HG03457 (cell line): ENCODE results near the gene TLN1.

ENCODE experiments used
- ATAC-seq: cut with Tn5 transposase; IDR thresholded peaks from one replicate; pipeline ENCODE4 v1.9.1; 2021; ENCODE audit warnings: moderate number of reproducible peaks; ENCODE audit not compliant: unreplicated experiment

The TLN1 gene

GRCh38 chr9:35687306-35687705 lies 44.7 kb downstream of the TLN1 start:
- no peak for ATAC-seq

- no peak for ATAC-seq
Measured at GRCh38 chr9:35686222-35687203, 45.5 kb downstream of the TLN1 start.

- no peak for ATAC-seq
Measured at GRCh38 chr9:35685506-35685905, 46.5 kb downstream of the TLN1 start.

- ATAC-seq: no peak
Measured at GRCh38 chr9:35684921-35685320, 47.1 kb downstream of the TLN1 start.

GRCh38 chr9:35683323-35683722 lies 48.7 kb downstream of the TLN1 start:
- ATAC-seq: no peak

- no peak for ATAC-seq
Measured at GRCh38 chr9:35682520-35683315, 49.3 kb downstream of the TLN1 start.

- no peak for ATAC-seq
Measured at GRCh38 chr9:35682051-35682450, 49.9 kb downstream of the TLN1 start.

- no peak for ATAC-seq
Measured at GRCh38 chr9:35681341-35682002, 50.5 kb downstream of the TLN1 start.

- ATAC-seq: no peak
Measured at GRCh38 chr9:35680331-35681105, 51.5 kb downstream of the TLN1 start.

- no peak for ATAC-seq
Measured at GRCh38 chr9:35679766-35680330, 52.1 kb downstream of the TLN1 start.

GRCh38 chr9:35679091-35679490 lies 52.9 kb downstream of the TLN1 start:
- no peak for ATAC-seq

GRCh38 chr9:35675732-35676392 lies 56.1 kb downstream of the TLN1 start:
- no peak for ATAC-seq

GRCh38 chr9:35675204-35675603 lies 56.8 kb downstream of the TLN1 start:
- no peak for ATAC-seq

GRCh38 chr9:35674025-35674361 lies 58.0 kb downstream of the TLN1 start:
- no peak for ATAC-seq

GRCh38 chr9:35673132-35674024 lies 58.6 kb downstream of the TLN1 start, which contains the start of gene CA9:
Gene CA9, plus strand, starts transcription at chr9:35673928. Its CDS starts 32 bp downstream, at chr9:35673960.
- ATAC-seq: no peak

GRCh38 chr9:35669331-35670145 lies 62.5 kb downstream of the TLN1 start:
- no peak for ATAC-seq

- ATAC-seq: no peak
Measured at GRCh38 chr9:35667939-35668338, 64.1 kb downstream of the TLN1 start.

GRCh38 chr9:35666549-35666948 lies 65.4 kb downstream of the TLN1 start:
- no peak for ATAC-seq
